ENCODE measurements around the gene GNAI2.
A peak's percentile ranks its signal among the peaks of the same experiment; 100 is the strongest.
"Not testable (repeated sequence)": the region's sequence is repeated elsewhere in the genome, so short reads cannot be mapped to it uniquely, and the experiment has no call there.

The GNAI2 gene

GRCh38 chr3:50221411-50222168 is 14.4 kb upstream of the GNAI2 start:
- no peak for TF ChIP-seq CTCF (conservative IDR thresholded peaks at IDR 0.05; ENCODE audit: low read depth)
- ChIA-PET POLR2A (ENCODE audit: low non-redundant PET) (no interaction called here), CTCF (interaction anchor here (0.6 to 1.1 kb wide), 3 partner anchors 26 to 58 kb away, joined by 3 read pairs; no protein-coding TSS in a partner anchor)
- no peak for DNase-seq (ENCODE audit: low spot score)
- 0 out of 2 replicates have a peak overlapping the region, but pooled peaks have one; percentile 10 for H3K27ac ChIP-seq

GRCh38 chr3:50222169-50222528 is 13.9 kb upstream of the GNAI2 start:
- CTCF ChIA-PET: interaction anchor here (1.0 kb wide), 1 partner anchor 57 kb away, joined by 3 read pairs; no protein-coding TSS in a partner anchor
- POLR2A ChIA-PET (ENCODE audit: low non-redundant PET): no interaction called here
- no peak for DNase-seq (ENCODE audit: low spot score)
- no peak for TF ChIP-seq CTCF (conservative IDR thresholded peaks at IDR 0.05; ENCODE audit: low read depth)
- no peak overlapping the region for H3K27ac ChIP-seq

GRCh38 chr3:50224639-50225038 is 11.4 kb upstream of the GNAI2 start:
- no peak overlapping the region for H3K27ac ChIP-seq
- no peak for TF ChIP-seq CTCF (conservative IDR thresholded peaks at IDR 0.05; ENCODE audit: low read depth)
- POLR2A ChIA-PET (ENCODE audit: low non-redundant PET): no interaction called here
- CTCF ChIA-PET: interaction anchor here (0.9 to 3.3 kb wide), 2 partner anchors 15 to 30 kb away, joined by 5 to 45 read pairs; no protein-coding TSS in a partner anchor
- DNase-seq (ENCODE audit: low spot score): no peak

- ChIA-PET CTCF (interaction anchor here (0.6 to 3.3 kb wide), 18 partner anchors 9 to 243 kb away, joined by 3 to 45 read pairs (median 4); partner anchors contain the start of genes GNAI2 and GNAT1), POLR2A (ENCODE audit: low non-redundant PET) (no interaction called here)
- TF ChIP-seq CTCF (conservative IDR thresholded peaks at IDR 0.05; ENCODE audit: low read depth): no peak
- no peak for DNase-seq (ENCODE audit: low spot score)
- H3K27ac ChIP-seq: peak overlapping the region; percentile 94
Observed at GRCh38 chr3:50226888-50227389, 9.1 kb upstream of the GNAI2 start.

GRCh38 chr3:50227390-50228183 is 8.4 kb upstream of the GNAI2 start:
- peak; percentile 88 for DNase-seq (ENCODE audit: low spot score)
- H3K27ac ChIP-seq: peak overlapping the region; percentile 94
- peak; percentile 94 for TF ChIP-seq CTCF (conservative IDR thresholded peaks at IDR 0.05; ENCODE audit: low read depth)
- CTCF ChIA-PET: interaction anchor here (0.7 to 3.3 kb wide), 12 partner anchors 9 to 47 kb away, joined by 3 to 45 read pairs (median 5); partner anchors contain the start of genes GNAI2 and GNAT1
- POLR2A ChIA-PET (ENCODE audit: low non-redundant PET): interaction anchor here (1.1 kb wide), 1 partner anchor 11 kb away, joined by 3 read pairs; no protein-coding TSS in a partner anchor

GRCh38 chr3:50228184-50228763 is 7.7 kb upstream of the GNAI2 start:
- ChIA-PET CTCF (interaction anchor here (1.0 to 2.9 kb wide), 5 partner anchors 18 to 34 kb away, joined by 3 to 12 read pairs (median 5); no protein-coding TSS in a partner anchor), POLR2A (ENCODE audit: low non-redundant PET) (interaction anchor here (1.1 kb wide), 1 partner anchor 10 kb away, joined by 3 read pairs; no protein-coding TSS in a partner anchor)
- H3K27ac ChIP-seq: peak overlapping the region; percentile 94
- not testable (repeated sequence) for DNase-seq (ENCODE audit: low spot score)

Data from RWPE1 (cell line).